HG03378 (cell line): Measurements from ENCODE around the gene LDLRAD4.
"Not testable (repeated sequence)": the region's sequence is repeated elsewhere in the genome, so short reads cannot be mapped to it uniquely, and the experiment has no call there.

ENCODE experiments used
- ATAC-seq: cut with Tn5 transposase; IDR thresholded peaks from one replicate; pipeline ENCODE4 v1.9.1; 2021; ENCODE audit warnings: mild to moderate bottlenecking, moderate library complexity; ENCODE audit not compliant: unreplicated experiment

Gene LDLRAD4

DNA sequence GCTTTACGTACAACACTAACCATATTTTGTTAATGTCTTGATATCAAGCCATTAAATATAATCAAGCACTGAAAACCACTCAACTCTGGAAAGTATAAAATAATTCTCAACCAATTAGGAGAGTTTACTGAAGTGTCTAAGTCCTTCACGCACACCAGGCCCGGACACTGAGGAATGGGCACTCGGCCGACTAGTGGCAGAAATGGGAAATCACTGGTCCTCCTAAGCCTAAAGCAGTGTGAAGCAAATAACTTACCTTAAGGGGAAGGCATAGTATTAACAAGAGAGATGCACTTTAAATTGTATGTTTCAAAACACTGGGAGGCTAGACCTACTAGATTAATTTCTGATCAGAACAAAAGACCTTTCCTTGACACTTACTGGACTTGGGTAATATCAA, 462.1 kb downstream of the LDLRAD4 start:
- no peak for ATAC-seq

DNA sequence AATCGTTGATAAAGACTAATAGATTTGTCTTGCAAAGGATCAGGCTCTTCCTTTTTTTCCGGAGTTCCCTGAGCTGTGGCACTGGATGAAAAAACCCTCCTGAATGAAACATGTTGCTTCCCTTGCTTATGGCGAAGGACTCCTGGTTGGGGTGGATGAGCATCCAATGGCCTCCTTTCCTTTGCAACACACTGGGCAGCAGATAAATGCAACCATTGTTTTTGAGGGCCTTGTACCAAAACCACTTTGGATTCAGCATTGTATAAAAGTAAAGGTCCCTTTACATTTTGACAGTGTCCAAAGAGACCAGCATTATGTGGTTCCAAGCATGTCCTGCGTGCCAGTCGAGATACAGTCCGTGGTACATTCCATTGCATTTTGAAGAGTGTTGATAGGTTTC, 463.1 kb downstream of the LDLRAD4 start:
- ATAC-seq: no peak

DNA sequence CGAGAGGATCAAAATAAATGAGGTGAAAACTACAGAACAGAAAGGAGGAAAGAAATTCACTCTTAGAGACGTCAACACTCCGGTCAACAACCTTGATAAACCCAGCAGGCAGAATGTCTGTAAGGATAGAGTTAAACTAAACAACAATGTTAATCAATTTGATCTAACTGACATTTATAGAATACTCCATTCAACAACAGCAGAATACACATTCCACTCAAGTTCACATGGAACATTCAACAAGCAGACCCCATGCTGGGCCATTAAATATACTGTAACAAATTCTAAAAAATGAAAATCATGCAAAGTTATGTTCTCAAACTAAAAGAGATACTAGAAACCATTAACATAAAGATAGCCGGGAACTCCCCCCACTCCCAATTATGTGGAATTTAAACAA, 466.0 kb downstream of the LDLRAD4 start:
- no peak for ATAC-seq

DNA sequence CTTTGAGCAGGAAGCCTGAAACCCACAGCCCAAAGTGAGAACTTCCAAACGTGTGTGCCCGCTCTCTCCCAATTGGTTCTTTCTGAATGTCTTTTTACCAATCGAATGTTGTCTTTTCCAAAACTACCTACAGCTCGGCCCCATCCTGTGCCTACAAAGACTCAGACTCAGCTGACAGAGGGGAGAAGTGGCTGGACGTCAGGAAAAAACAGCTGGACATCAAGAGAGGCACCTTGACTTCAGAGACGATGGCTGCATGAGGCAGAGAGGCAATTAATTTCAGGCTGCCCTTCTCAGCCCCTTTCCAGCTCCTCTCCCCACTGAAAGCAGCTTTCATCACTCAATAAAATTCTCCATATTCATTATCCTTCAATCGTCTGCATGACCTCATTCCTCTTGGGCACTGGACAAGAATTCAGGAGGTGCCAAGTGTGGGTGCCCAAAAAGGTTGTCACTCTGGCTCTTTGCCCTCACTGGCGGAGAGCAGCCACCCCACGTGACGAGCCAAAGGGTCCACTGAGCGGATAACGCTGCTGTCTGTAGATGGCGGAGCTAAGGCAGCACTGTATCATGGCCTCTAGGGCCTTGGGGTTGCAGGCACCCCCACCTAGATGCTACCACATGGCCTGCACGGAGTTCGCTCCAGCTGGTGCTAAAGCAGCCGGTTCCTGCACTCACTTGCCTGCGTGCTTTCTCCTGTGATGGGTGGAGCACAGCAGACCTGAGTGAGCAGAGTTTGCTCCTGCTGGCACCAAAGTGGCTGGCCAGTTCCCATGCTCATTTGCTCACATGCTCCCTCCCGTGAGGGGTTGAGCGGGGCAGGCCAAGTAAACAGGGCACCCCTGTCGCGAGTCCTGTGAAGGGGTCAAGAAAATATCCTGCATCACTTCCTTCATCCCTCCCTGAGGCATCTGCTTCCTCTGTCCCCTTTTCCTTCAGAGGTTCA, 469.9 kb downstream of the LDLRAD4 start:
- ATAC-seq: no peak

DNA sequence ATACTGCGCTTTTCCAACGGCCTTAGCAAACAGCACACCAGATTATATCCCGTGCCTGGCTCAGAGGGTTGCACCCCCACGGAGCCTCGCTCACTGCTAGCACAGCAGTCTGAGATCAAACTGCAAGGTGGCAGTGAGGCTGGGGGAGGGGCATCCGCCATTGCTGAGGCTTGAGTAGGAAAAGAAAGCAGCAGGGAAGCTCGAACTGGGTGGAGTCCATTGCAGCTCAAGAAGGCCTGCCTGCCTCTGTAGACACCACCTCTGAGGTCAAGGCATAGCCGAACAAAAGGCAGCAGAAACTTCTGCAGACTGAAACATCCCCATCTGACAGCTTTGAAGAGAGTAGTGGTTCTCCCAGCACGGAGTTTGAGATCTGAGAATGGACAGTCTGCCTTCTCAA, 471.5 kb downstream of the LDLRAD4 start:
- not testable (repeated sequence) for ATAC-seq

DNA sequence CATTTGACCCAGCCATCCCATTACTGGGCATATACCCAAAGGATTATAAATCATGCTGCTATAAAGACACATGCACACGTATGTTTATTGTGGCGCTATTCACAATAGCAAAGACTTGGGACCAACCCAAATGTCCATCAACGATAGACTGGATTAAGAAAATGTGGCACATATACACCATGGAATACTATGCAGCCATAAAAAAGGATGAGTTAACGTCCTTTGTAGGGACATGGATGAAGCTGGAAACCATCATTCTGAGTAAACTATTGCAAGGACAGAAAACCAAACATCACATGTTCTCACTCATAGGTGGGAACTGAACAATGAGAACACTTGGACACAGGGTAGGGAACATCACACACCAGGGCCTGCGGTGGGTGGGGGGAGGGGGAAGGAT, 476.8 kb downstream of the LDLRAD4 start:
- not testable (repeated sequence) for ATAC-seq

DNA sequence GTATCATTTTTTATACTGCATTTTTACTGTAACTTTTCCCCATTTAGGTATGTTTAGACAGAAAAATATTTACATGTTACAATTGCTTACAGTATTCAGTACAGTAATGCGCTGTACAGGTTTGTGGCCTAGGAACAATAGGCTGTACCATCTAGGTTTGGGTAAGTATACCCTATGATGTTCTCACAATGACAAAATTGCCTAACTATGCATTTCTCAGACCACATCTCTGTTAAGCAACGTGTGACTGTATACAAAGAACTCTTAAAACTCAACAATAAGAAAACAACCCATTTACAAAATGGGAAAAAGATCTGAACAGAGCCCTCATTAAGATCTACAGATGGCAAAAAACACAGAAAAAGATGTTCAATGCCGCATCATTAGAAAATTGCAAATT, 478.4 kb downstream of the LDLRAD4 start:
- no peak for ATAC-seq

DNA sequence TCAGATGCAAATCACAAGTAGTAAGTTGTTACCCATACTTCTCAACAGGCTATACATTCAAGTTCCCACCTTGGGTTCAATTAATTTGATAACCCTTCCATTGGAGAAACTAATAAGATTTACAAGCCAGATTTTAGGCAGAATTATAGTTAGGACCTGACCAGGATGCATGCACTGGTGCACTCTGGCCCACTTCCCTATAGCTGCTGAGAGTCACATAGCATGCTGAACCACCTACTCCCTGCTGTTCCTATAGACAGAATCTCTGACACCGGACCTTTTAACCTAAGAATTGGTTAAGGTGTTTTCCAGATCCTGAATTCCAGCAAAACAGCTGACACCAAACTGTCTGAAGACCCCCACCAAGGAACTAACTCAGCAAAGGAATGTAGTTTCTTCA, 481.6 kb downstream of the LDLRAD4 start:
- ATAC-seq: no peak
